Stimulated activated CD8-positive, alpha-beta memory T cell treated with anti-CD3 and anti-CD28 coated beads, Interleukin-12 subunit alpha, Interleukin-12 subunit beta, amount 100 ng/mL, for 24 hours (primary cell): ENCODE results near the gene TOM1L2.
"Not testable (repeated sequence)": the region's sequence is repeated elsewhere in the genome, so short reads cannot be mapped to it uniquely, and the experiment has no call there.

Experiments used
- DNase-seq: peaks from one replicate; pipeline ENCODE4 v3.0.0-alpha.2; 2020; ENCODE audit errors: extremely low read depth

TOM1L2 gene

DNA sequence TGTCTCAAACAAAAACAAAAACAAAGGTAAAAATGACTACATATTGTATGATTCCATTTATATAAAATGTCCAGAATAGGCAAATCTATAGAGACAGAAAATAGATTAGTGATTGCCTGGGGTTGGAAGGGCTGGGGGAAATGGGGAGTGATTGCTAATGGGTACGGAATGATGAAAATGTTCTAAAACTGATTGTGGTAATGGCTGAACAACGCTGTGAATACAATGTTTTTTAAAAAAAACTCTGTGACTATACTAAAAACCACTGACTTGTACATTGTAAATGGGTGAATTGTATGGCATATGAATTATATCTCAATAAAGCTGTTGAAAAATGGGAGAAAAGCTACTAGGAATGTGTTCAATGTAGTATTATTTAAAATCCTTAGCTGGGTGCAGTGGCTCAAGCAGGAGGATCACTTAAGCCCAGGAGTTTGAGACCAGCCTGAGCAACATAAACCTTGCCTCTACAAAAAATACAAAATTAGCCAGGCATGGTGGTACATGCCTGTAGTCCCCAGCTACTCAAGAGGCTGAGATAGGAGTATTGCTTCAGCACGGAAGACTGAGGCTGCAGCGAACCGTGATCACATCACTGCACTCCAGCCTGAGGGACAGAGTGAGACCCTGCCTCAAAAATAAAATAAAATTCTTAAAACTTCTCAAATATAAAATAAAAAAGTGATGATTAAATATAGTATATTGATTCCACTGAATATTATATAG, 47.9 kb downstream of the TOM1L2 start:
- DNase-seq: no peak

DNA sequence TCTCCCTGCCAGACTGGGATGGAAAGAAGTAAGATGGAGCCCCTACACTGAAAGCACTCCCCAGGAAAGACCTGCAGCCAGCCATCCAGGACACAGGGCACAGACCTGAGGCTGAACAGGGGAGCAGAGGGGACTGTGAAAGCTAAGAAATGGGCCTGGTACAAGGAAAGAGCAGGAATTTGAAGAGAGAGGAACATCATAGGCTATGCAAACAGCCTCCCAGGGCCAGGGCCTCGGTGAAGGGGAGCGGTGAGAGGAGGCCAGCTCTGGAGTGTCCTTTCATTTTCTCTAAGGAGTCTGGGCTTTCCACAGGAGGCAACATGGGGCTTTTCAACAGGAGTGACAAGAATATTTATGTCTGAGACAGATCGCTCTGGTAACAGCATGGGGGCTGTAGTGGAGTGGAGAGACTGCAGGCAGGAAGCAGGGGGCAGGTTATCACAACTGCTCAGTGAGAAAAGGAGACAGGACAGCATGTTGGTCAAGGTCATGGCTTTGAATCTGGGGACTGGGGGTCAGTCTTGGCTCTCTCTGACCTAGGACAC, 50.1 kb downstream of the TOM1L2 start:
- DNase-seq: no peak

DNA sequence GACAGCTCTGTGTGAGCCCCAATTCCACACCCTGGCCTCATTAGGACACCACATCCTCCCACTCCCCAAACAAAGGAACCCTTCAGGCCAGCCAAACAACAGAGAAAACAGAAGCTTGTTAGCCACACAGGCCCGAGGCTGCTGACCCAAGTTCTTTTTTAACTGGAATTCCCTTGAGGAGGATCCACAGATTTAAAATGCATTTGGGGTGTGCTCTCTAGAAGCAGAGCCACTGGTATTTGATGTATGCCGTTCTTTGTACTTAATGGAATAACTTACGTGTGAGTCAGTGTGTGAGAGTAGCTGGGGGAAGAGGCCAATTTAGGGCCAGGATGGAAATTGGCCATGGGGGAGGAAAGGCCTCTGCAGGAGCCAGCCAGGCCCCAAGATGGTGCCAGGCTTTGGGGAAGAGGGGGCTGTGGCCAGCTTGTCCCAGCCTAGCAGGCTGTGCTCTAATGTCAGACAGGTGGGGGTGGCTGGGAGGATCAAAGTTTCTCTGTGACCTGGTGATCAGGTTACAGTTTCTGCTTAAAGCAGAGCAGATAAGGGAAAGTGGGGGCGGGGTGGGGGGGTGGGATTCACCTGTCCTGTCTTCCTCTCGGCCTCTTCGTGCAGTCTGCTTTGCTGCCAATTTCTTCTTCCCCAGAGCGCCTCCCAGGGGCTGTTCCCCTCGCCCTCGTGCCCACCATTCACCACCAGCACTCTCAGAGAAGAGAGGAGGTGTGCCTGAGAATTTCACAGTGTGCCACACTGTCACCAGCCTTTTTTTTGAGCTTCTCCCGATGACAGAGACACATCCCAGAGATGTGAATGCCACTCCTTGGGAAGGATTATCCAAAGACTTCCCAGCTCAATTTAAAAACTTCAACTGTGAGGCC, 50.8 kb downstream of the TOM1L2 start:
- no peak for DNase-seq

DNA sequence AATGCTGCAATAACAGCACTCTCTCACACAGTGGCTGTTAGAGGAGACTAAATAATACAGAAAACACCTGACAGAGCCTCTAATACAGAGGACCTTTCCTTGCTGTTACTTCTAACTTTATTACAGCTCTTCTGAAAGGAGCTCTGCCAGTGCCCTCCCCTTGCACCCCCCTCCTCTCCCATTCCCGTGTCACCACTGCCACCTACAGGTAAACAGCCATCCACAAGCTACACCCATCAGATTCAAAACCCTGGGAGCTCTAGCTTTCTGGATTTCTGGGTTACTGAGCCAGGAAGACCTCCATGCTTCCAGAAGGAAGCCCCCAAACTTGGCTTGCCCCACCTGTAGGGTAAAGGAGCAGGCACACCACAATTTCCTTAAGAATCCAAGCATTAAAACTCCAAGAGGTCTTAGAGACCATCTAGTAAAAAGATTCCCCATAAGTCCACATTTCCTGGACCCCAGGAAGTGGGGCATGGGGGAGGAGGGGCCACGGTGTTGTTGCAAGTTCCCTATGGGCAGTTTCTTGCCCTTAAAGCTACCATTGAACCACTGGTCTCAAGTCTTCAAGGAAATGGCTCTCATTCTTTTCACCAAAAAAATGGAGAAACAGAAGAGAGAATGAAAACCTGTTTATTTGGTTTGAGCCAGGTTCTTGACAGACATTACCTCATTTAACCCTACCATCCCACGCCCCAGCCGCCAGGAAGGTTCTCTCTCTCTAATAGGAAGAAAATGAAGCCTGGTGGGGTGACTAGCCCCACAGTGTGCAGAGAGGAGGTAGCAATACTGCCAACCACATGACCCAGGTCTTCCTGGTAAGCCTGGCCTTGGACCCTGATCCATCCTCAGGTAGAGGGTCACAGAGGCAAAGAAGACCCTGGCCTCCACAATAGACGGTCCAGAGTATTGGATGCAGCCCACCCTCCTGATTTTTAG, 52.8 kb downstream of the TOM1L2 start:
- DNase-seq: peak; percentile 9

DNA sequence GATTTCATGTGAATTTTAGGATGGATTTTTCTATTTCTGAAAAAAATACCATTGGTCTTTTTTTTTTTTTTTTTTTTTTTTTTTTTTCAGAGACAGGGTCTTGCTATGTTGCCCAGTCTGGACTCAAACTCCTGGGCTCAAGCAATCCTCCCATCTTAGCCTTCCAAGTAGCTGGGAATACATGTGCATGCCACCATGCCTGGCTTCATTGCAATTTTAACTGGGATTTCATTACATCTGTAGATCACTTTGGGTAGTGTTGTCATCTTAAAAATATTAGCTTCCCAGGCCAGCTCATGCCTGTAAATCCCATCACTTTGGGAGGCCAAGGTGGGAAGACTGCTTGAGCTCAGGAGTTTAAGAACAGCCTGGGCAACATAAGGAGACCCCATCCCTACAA, 54.8 kb downstream of the TOM1L2 start:
- DNase-seq: no peak

DNA sequence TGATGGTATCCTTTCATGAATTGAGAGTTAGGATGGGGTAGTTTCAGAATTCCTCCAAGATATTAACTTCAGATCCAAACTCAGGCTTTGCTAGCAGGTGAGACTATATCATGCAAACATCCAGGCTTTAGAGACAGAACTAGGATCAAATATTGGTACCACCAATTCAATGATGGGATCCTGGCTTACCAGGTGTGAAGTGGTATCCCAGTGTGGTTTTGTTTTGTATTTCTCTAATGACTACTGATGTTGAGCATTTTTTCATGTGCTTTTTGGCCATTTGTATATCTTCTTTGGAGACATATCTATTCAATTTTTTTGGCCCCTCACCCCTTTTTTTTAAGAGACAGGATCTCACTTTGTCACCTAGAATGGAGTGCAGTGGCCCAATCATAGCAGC, 57.0 kb downstream of the TOM1L2 start:
- DNase-seq: no peak

DNA sequence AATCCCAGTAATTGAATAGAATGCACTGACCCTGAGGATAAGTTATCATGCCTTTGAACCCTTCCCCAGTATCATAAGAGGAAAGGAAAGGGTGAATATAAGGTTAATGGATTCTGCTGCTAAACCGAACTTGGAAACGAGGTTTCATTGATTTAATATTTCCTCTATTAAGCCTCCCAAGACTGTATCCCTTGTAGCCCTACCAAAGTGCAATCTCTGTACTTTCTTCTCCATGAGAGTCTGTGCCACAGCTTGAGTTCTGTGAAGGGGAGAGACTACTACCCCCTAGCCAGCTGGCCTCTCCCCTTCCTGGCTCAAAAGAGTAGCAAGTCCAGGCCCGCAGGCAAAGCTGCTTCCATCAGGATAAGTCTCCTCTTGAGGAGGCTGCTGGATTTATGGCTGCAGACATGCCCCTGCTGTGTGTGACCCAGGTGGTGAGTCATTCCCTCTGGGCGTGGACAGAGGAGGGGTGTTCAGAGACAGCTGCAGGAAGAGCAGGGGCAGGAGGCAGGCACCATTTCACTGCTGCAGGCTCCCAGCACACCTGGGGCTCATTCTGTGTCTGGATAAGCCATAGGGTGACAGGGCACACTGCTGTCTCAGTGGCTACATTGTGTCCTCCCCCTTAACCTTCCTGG, 58.4 kb downstream of the TOM1L2 start:
- no peak for DNase-seq

DNA sequence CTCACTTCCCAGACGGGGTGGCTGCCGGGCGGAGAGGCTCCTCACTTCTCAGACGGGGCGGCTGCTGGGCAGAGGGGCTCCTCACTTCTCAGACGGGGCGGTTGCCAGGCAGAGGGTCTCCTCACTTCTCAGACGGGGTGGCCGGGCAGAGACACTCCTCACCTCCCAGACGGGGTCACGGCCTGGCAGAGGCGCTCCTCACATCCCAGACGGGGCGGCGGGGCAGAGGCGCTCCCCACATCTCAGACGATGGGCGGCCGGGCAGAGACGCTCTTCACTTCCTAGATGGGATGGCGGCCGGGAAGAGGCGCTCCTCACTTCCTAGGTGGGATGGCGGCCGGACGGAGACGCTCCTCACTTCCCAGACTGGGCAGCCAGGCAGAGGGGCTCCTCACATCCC, 59.9 kb downstream of the TOM1L2 start:
- DNase-seq: not testable (repeated sequence)

DNA sequence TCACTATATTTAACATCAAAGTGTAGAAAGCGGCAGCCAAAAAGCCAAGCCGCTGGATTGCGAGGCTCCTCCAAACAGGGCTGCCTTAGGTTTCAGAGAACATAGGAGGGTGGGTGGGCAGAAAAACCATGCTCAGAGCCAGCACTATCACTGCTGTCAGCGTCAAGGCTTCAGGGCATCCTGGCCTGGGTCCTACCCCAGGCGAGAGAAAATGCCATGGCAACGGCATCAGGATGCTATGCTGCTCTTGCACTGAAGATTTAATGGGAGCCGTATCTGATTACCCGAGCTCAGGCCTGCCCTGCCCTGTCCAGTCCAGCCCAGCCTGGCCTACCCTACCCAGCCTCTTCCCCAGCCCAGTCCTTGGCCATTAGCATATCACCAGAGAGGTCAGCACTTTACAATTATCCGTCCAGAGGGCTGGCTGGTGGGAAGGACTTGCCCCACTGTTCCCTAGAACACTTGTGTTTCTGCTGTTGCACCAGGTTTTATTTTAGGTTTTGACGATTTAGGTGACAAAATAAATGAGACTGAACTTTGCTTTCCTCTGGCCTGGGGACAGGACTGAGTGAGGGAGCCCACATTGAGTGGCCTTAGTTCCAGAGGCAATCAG, 61.1 kb downstream of the TOM1L2 start:
- DNase-seq: no peak

DNA sequence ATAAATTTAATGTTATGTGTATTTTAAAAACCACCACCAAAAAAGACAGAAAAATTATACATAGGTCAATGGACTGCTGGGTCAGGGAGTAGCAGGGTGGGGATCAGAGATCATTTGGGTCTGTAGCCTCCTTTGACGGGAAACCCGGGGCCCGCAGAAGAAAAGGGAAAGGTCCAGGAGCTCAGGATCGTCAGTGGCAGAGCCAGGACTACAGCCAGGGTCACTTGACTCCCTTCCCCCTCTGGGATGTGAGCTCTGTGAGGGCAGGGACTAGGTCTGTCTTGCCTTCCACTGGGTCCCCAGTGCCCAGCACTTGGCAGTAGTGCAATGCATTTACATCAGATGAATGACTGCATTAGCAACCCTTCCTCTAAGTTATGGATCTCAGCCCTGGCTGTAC, 62.1 kb downstream of the TOM1L2 start:
- no peak for DNase-seq

DNA sequence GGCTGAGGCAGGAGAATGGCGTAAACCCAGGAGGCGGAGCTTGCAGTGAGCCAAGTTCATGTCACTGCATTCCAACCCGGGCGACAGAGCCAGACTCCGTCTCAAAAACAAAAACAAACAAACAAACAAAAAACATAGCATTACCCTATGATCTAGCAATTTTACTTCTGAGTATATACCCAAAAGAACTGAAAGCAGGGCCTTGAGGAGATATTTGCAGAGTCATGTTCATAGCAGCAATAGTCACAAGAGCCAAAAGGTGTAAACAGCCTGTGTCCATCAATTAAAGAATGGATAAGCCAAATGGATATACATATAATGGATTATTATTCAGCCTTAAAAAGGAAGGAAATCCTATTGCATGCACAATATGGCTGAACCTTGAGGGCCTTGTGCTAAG, 63.1 kb downstream of the TOM1L2 start:
- DNase-seq: no peak

DNA sequence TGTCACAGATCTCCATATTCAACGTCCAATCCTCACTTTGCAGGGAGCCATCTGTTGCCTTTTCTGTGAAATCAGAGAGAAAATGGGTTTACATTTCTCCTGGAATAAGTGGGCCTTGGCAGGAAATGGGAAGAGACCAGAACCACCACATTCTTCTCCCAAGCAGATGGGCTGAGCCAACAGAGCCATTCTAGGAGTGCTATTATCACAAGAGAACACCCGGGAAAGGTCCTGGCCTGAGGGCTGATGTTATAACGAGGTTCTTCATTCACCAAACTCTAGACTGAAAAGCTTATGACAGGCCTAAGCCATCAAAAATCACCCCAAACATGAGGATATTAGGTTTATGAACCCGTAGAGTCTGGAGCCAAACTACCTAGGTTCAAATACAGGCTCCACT, 64.7 kb downstream of the TOM1L2 start:
- DNase-seq: no peak

DNA sequence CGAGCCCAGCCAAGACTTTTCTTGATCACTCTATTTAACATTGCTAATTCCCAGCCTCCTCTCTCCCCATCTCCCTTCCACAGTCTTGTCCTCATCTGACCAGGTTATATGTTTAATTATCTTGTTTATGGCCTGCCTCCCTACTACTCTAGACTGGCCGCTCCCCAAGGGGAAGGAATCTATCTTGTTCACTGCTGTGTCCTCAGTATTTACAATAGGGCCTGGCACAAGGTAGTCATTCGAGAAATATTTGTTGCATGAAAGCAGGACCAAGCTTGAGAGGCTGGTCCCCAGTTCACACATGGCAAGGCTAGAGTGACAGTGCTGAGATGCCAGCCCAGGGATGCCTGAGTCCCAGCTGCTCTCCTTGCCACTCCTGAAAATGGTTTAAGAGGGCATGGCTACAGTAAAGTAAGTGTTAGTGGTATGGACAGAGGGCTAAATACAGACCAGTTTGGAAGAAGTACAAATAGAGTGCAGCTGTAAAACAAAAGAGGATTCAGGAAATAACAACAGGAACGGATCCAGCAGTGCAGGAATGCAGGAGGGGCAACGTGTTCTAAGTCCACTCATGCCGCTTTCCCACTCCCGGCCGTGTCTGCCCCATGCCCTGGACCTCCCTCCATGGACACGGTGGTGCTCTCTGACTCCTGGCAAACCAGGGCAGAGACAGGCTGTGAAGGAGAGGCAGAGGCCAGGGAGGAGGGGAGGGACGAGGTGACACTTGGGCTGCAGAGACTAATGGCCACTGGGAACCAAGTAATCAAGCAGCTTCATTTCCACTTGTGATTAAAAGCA, 65.6 kb downstream of the TOM1L2 start:
- DNase-seq: no peak

DNA sequence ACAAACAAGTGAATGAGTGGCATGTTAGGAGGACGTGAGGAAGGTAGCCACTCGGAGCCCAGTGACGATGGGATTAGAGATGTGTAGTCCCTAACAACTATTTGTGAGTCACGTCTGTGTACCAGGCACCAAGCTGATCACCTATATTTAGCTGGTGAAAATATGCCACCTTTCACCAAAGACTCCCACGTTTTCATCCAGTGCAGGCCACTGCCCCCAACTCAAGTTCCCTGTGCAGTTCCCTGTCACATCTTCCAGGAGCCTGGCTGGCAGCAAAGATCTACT, 67.2 kb downstream of the TOM1L2 start:
- DNase-seq: no peak

DNA sequence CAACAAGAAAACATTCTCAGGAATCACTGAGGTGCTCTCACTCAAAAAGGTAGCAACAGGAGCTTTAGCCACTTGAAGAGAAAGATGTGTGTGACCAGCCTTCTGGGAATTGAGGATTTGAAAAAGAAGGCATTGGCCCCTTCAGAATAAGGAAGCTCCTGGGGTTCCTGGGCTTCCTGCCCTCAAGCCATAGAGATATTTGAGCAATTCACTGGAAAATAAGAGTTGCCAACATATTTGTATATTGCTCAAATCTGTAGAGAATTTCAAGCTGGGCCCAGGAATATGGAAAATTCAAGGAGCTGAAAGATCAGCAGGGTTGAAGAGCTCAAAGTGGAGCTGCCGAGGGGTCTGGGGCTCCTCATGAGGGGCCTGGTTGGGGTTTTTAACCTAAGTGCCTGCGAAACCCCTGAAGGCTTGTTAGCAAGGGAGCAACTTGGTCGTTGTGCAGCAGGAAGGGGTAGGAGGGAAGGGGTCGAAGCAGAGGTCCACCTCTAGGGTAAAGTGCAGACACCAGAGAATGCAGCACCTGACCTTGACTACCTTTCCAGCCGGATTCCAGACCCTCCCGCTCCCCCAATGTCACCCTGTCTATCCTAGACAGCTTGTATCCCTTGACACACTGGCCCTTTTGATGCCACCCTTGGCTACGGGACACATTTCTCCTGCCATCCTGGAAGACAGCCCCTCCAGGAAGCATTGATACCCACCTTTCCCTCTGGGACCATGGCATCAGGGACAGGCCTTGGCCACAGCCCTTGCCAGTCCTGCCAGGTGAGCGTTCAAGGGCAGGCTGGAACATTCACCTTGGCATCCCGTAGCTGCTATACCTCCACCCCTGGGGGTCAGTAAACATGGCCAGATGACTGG, 67.8 kb downstream of the TOM1L2 start:
- DNase-seq: no peak

DNA sequence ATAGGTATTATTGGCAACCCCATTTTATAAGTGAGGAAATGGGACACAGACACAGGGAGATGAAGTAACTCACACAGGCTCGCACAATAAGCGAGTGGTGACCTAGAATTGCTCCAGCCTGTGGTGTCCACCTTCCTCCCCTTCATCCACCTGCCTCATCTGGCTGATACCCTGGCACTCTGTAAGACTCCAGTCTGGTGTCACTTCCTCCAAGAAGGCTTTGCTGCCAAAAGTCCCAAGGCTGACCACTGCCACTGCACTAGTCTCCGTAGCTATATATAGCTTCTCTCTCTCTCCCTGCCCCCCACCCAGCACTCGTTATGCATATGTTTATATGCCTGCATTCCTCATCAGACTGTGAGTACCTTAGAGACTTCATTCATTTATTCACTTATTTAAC, 69.3 kb downstream of the TOM1L2 start:
- no peak for DNase-seq

DNA sequence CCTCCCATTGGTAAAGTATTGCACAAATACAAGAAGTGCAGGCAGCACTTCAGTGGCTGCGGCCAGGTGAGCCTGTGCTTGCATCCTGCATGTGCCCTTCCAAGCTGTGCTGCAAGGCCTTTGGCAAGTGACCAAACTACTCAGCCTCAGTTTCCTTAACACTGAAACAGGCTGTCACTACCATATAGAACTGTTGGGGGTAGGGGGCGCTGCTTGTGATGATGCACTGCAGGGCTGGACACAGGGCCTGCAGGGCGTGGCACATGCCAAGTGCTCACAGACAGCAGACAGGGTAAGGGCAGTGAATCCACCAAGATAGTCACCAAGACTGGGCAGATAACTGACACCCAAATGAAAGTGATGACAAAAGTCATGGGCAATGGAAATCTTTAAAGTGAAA, 69.8 kb downstream of the TOM1L2 start:
- no peak for DNase-seq

DNA sequence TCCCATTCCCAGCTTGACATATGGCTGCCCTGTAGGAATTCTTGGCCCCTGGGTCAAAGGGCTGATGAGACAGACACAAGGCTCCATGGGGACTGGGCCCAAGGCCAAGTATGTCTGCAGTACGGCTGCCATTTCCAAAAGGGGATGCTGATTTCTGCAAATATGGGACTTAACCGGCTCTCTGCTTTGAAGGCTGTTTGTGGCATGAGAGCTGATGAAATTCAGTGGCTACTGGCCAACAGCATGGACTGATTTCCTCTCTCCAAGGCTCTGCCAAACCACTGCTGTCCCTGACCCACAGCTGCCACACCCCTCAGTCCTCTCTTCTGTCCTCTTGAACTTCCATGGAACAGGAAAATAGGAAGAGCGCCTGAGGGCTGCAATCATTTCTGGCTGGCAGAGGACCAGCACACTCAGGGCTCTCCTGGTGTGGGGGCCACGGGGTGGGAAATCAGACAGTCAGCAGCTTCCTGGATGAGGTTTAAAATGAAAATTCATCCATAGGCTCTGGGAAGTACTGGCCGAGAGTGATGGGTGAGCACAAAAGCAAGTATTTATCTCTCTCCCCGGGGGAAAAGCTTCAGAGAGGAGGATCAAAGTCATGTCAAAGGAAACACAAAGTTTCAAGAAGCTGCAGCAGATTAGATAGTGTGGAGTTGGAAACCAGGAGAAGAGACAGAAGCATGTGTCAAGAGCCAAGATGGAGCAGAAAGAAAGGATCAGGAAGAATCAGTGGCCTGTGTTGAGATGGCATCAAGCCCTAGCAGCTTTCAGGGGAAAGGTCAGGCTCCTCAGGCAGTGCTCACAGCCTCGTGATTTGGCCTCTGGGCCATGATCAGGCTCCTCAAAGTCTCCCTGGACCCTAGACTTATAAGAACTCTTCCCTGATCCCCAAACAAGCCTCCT, 71.3 kb downstream of the TOM1L2 start:
- DNase-seq: no peak
